K562 (cell line): ENCODE measurements around the gene SCRG1. TPM values are rescaled to one million over a fixed set of nuclear protein-coding genes. Genes with fewer than 3 reads are reported as not detected.

ENCODE experiments used
- CREB5 ChIP-seq: fragments of 250-450 bp; sonication (Bioruptor Pico); IDR thresholded peaks from 2 replicates; pipeline ENCODE4 v1.5.0; 2020; ENCODE audit warnings: mild to moderate bottlenecking
- EP300 ChIP-seq: IDR thresholded peaks from 2 replicates; pipeline ENCODE4 v1.6.1; 2012; ENCODE audit warnings: low read length, improper control_type of control experiment
- FOXA3 ChIP-seq, 2 experiments: fragments of 450-650 bp in 1 of 2; sonication (generic) in 1 of 2; formaldehyde crosslinking; IDR thresholded peaks in 1 of 2; conservative IDR thresholded peaks in 1 of 2; 2 replicates each; pipeline versions ENCODE4 v1.4.0 to v1.8.0; 2020 to 2022; ENCODE audit warnings: mild to moderate bottlenecking in 2 of 2, missing genetic modification reagents in 1 of 2
- HMGXB4 ChIP-seq: sonication (generic); formaldehyde crosslinking; IDR thresholded peaks from 2 replicates; pipeline ENCODE4 v1.8.1; 2023; ENCODE audit warnings: mild to moderate bottlenecking, missing genetic modification reagents
- MYBL2 ChIP-seq, 2 experiments: fragments of 450-650 bp in 1 of 2; sonication (generic) in 1 of 2; formaldehyde crosslinking in 1 of 2; IDR thresholded peaks; 2 replicates each; pipeline versions ENCODE4 v1.6.1 to v1.8.1; 2017 to 2022; ENCODE audit warnings: borderline replicate concordance in 1 of 2, inconsistent platforms in 1 of 2, low read depth in 1 of 2, mild to moderate bottlenecking in 1 of 2, missing genetic modification reagents in 1 of 2, moderate library complexity in 1 of 2
- NR3C1 ChIP-seq: sonication (generic); formaldehyde crosslinking; IDR thresholded peaks from 2 replicates; pipeline ENCODE4 v1.8.1; 2022; ENCODE audit warnings: missing genetic modification reagents
- SETDB1 ChIP-seq: IDR thresholded peaks from one replicate; pipeline ENCODE4 v1.6.1; 2012; ENCODE audit warnings: low read length, control low read depth, inconsistent platforms
- SOX6 ChIP-seq: fragments of 450-650 bp; IDR thresholded peaks from 2 replicates; pipeline ENCODE4 v1.6.1; 2014; ENCODE audit warnings: mild to moderate bottlenecking
- TAL1 ChIP-seq: fragments of 450-650 bp; IDR thresholded peaks from 2 replicates; pipeline ENCODE4 v1.6.1; 2016; ENCODE audit warnings: mild to moderate bottlenecking
- ZNF140 ChIP-seq: fragments of 250-450 bp; sonication (Bioruptor Pico); IDR thresholded peaks from 2 replicates; pipeline ENCODE4 v1.8.0; 2021; ENCODE audit warnings: moderate library complexity, mild to moderate bottlenecking, inconsistent platforms
- polyA plus RNA-seq, 8 experiments: library from polyadenylated mRNA; depleted of rRNA in 4 of 8; stranded (reverse) in 5 of 8; unstranded in 3 of 8; fragments of >200 nt; fragmentation: Nextera tagmentation in 2 of 8; fragmentation: Illumina TruSeq in 1 of 8; extraction: Ambion mirVana in 2 of 8; extraction: Trizol in 1 of 8; gene quantifications; 2 replicates each; pipeline versions ENCODE4 v1.2.1 to v1.2.3, GENCODE V29; 2011 to 2014; ENCODE audit warnings: inconsistent platforms in 1 of 8, missing spikeins in 1 of 8
- total RNA-seq, 7 experiments: library from RNA; depleted of rRNA in 6 of 7; stranded (reverse); fragments of >200 nt in 6 of 7; fragmentation: Illumina TruSeq in 2 of 7; extraction: Trizol in 2 of 7; gene quantifications; 2 replicates each; pipeline versions ENCODE4 v1.2.1 to v1.2.3, GENCODE V29; 2011 to 2021; ENCODE audit warnings: low replicate concordance in 1 of 7
- TF ChIP-seq, protein P1 (sequence below), 2 experiments: fragments of 450-650 bp in 1 of 2; sonication (generic) in 1 of 2; formaldehyde crosslinking in 1 of 2; IDR thresholded peaks; 2 replicates each; pipeline versions ENCODE4 v1.7.1 to v1.9.0; 2016 to 2022; ENCODE audit warnings: inconsistent platforms in 1 of 2, mild to moderate bottlenecking in 1 of 2, missing genetic modification reagents in 1 of 2

SCRG1 gene
- total and polyA plus RNA-seq, 9 of the 15 experiments (the other 6 are each of a cell fraction or from before 2014, with no cell fraction given), result 0.01 TPM; not detected in 7

- TF ChIP-seq NR3C1 (CRISPR knock-in tag) (no peak), FOXA3 (CRISPR knock-in tag; conservative IDR thresholded peaks at IDR 0.05 in 1 of 2, IDR thresholded peaks at IDR 0.05 in 1 of 2) (peak in 1 of 2 experiments; percentile 64; a peak in 1 of 4 replicates), EP300 (peak; percentile 44; the same call in 1 of the 2 replicates), SETDB1 (no peak), HMGXB4 (CRISPR knock-in tag) (no peak), CREB5 (CRISPR knock-in tag) (no peak), TAL1 (peak; percentile 59), MYBL2 (IDR thresholded peaks at IDR 0.05; ENCODE audit: low read depth) (no peak), MYBL2 (CRISPR knock-in tag; IDR thresholded peaks at IDR 0.05; ENCODE audit: borderline replicate concordance) (no peak), ZNF140 (CRISPR knock-in tag) (no peak), SOX6 (0 out of 2 replicates have a peak, but pooled peaks have one; percentile 18)
- TF ChIP-seq, protein P1, sequence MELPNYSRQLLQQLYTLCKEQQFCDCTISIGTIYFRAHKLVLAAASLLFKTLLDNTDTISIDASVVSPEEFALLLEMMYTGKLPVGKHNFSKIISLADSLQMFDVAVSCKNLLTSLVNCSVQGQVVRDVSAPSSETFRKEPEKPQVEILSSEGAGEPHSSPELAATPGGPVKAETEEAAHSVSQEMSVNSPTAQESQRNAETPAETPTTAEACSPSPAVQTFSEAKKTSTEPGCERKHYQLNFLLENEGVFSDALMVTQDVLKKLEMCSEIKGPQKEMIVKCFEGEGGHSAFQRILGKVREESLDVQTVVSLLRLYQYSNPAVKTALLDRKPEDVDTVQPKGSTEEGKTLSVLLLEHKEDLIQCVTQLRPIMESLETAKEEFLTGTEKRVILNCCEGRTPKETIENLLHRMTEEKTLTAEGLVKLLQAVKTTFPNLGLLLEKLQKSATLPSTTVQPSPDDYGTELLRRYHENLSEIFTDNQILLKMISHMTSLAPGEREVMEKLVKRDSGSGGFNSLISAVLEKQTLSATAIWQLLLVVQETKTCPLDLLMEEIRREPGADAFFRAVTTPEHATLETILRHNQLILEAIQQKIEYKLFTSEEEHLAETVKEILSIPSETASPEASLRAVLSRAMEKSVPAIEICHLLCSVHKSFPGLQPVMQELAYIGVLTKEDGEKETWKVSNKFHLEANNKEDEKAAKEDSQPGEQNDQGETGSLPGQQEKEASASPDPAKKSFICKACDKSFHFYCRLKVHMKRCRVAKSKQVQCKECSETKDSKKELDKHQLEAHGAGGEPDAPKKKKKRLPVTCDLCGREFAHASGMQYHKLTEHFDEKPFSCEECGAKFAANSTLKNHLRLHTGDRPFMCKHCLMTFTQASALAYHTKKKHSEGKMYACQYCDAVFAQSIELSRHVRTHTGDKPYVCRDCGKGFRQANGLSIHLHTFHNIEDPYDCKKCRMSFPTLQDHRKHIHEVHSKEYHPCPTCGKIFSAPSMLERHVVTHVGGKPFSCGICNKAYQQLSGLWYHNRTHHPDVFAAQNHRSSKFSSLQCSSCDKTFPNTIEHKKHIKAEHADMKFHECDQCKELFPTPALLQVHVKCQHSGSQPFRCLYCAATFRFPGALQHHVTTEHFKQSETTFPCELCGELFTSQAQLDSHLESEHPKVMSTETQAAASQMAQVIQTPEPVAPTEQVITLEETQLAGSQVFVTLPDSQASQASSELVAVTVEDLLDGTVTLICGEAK (IDR thresholded peaks at IDR 0.05), result no peak
- TF ChIP-seq, protein P1 (CRISPR knock-in tag; IDR thresholded peaks at IDR 0.05), result no peak
These were observed 44.2 kb upstream of the SCRG1 start (continued) for GRCh38 chr4:173443121-173443520.
